Activated CD4-positive, alpha-beta T cell treated with anti-CD3 and anti-CD28 coated beads, Interleukin-2, amount 10 ng/mL, durations not matched to agents 24 days and 14 days (primary cell): ENCODE results near the gene CRHR2. TPM values are rescaled to one million over a fixed set of nuclear protein-coding genes. Genes with fewer than 3 reads are reported as not detected.

ENCODE experiments used
- DNase-seq: peaks from one replicate; pipeline ENCODE4 v3.0.0; 2022
- H3K27ac Mint-ChIP-seq: one replicate; pipeline ENCODE4 v1.8.0; 2022; ENCODE audit warnings: mild to moderate bottlenecking, mixed read lengths
- H3K27me3 Mint-ChIP-seq: one replicate; pipeline ENCODE4 v1.8.0; 2022; ENCODE audit warnings: mixed read lengths
- H3K36me3 Mint-ChIP-seq: one replicate; pipeline ENCODE4 v1.8.0; 2022; ENCODE audit warnings: low read depth, mild to moderate bottlenecking, mixed read lengths
- H3K4me1 Mint-ChIP-seq: one replicate; pipeline ENCODE4 v1.8.0; 2021; ENCODE audit warnings: mixed read lengths
- H3K4me3 Mint-ChIP-seq: one replicate; pipeline ENCODE4 v1.8.0; 2022; ENCODE audit warnings: mild to moderate bottlenecking, moderate library complexity, mixed read lengths
- H3K9me3 Mint-ChIP-seq: one replicate; pipeline ENCODE4 v1.8.0; 2021; ENCODE audit warnings: mixed read lengths
- intact Hi-C: fragments of 100-400 bp; cut with micrococcal nuclease; formaldehyde crosslinking; loops from one replicate; pipeline ENCODE4 v1.15.1; 2023
- total RNA-seq: library from RNA; stranded (reverse); gene quantifications from 2 replicates; pipeline ENCODE4 v1.2.3, GENCODE V29; 2022

The CRHR2 gene
- total RNA-seq, 1 donor from 2014 or later = not detected

GRCh38 chr7:30662431-30662939 is 19.8 kb downstream of the CRHR2 start:
- Mint-ChIP-seq H3K4me1 (no peaks in the 10 kb centered on the region), H3K36me3 (no peaks in the 10 kb centered on the region), H3K9me3 (no peaks in the 10 kb centered on the region), H3K27ac (no peak overlapping the region), H3K4me3 (no peak overlapping the region), H3K27me3 (no peaks in the 10 kb centered on the region)
- no peak for DNase-seq
- intact Hi-C loops = no loop called here

DNA sequence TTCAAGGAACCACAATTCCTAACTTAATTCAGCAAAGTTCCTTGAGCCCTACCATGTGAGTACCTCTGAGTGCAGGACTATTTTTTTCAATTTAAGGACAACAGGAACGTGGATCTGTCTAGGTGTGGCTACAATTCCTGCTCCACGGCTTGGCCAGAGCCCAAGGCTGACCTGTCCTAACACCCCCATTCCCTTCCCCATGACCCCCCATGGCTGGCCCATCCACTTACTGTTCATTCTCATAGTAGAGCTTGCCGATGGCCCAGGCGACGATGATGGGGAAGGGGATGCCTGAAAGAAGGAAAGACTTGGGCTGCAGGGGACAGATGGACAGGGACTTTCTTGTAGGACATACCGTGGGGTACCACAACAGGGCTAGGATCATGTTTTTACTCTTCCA is 20.3 kb downstream of the CRHR2 start:
- Mint-ChIP-seq H3K4me3 (no peak overlapping the region), H3K9me3 (no peaks in the 10 kb centered on the region), H3K4me1 (no peaks in the 10 kb centered on the region), H3K27me3 (no peaks in the 10 kb centered on the region), H3K36me3 (no peaks in the 10 kb centered on the region), H3K27ac (no peak overlapping the region)
- no peak for DNase-seq
- intact Hi-C loops = no loop called here

- Mint-ChIP-seq H3K4me1 (no peaks in the 10 kb centered on the region), H3K27ac (no peak overlapping the region), H3K4me3 (no peak overlapping the region), H3K9me3 (no peaks in the 10 kb centered on the region), H3K27me3 (no peaks in the 10 kb centered on the region), H3K36me3 (no peaks in the 10 kb centered on the region)
- intact Hi-C loops = no loop called here
- no peak for DNase-seq
Observed at GRCh38 chr7:30660331-30661255, 21.7 kb downstream of the CRHR2 start.

GRCh38 chr7:30659312-30659711 is 22.9 kb downstream of the CRHR2 start:
- Mint-ChIP-seq H3K4me1 (no peaks in the 10 kb centered on the region), H3K9me3 (no peaks in the 10 kb centered on the region), H3K27ac (no peak overlapping the region), H3K4me3 (no peak overlapping the region), H3K27me3 (no peaks in the 10 kb centered on the region), H3K36me3 (no peaks in the 10 kb centered on the region)
- DNase-seq = no peak
- intact Hi-C loops = no loop called here

DNA sequence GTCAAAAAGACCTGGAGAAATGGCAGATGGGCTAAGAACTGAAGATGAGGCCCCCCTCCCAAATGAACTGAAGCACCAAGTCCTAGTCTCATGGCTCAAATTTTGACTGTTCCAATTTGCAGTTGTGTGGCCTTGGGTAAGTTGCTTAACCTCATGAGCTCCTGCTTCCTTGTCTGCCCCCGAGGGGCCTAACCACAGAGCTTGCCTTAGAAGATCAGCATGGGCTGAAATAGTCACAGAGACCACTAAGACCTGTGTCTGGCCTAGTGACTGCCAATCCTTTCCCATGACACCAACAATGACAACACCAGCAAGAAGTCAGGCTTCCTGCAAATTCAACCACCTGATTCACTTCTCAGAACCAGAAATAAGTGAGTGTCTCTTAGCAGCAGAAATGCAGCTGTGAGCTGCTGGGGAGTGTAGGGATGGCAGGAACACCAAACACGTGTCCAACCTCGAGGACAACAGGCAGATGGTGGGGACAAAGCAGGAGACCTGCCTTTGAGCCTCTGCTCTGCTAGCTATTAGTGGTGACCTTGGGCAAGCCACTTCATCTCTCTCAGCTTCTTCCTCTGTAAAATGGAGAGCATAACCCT is 23.7 kb downstream of the CRHR2 start:
- Mint-ChIP-seq H3K4me3 (no peak overlapping the region), H3K9me3 (no peaks in the 10 kb centered on the region), H3K27ac (no peak overlapping the region), H3K4me1 (no peaks in the 10 kb centered on the region), H3K36me3 (no peaks in the 10 kb centered on the region), H3K27me3 (no peaks in the 10 kb centered on the region)
- intact Hi-C loops = no loop called here
- no peak for DNase-seq

- H3K36me3 Mint-ChIP-seq = no peaks in the 10 kb centered on the region
- no peak overlapping the region for H3K27ac Mint-ChIP-seq
- intact Hi-C loops = no loop called here
- H3K9me3 Mint-ChIP-seq = no peaks in the 10 kb centered on the region
- no peak for DNase-seq
- H3K27me3 Mint-ChIP-seq = no peaks in the 10 kb centered on the region
- no peaks in the 10 kb centered on the region for H3K4me1 Mint-ChIP-seq
- H3K4me3 Mint-ChIP-seq = no peak overlapping the region
Observed at GRCh38 chr7:30657131-30657530, 25.1 kb downstream of the CRHR2 start.

GRCh38 chr7:30656006-30656957 is 26.0 kb downstream of the CRHR2 start:
- Mint-ChIP-seq H3K4me3 (no peak overlapping the region), H3K27ac (no peak overlapping the region), H3K36me3 (no peaks in the 10 kb centered on the region), H3K4me1 (no peaks in the 10 kb centered on the region), H3K9me3 (no peaks in the 10 kb centered on the region), H3K27me3 (no peaks in the 10 kb centered on the region)
- intact Hi-C loops = no loop called here
- DNase-seq = no peak

GRCh38 chr7:30655096-30655970 is 26.9 kb downstream of the CRHR2 start:
- intact Hi-C loops = no loop called here
- no peaks in the 10 kb centered on the region for H3K4me1 Mint-ChIP-seq
- no peaks in the 10 kb centered on the region for H3K36me3 Mint-ChIP-seq
- H3K9me3 Mint-ChIP-seq = no peaks in the 10 kb centered on the region
- H3K4me3 Mint-ChIP-seq = no peak overlapping the region
- no peak overlapping the region for H3K27ac Mint-ChIP-seq
- no peaks in the 10 kb centered on the region for H3K27me3 Mint-ChIP-seq
- no peak for DNase-seq

DNA sequence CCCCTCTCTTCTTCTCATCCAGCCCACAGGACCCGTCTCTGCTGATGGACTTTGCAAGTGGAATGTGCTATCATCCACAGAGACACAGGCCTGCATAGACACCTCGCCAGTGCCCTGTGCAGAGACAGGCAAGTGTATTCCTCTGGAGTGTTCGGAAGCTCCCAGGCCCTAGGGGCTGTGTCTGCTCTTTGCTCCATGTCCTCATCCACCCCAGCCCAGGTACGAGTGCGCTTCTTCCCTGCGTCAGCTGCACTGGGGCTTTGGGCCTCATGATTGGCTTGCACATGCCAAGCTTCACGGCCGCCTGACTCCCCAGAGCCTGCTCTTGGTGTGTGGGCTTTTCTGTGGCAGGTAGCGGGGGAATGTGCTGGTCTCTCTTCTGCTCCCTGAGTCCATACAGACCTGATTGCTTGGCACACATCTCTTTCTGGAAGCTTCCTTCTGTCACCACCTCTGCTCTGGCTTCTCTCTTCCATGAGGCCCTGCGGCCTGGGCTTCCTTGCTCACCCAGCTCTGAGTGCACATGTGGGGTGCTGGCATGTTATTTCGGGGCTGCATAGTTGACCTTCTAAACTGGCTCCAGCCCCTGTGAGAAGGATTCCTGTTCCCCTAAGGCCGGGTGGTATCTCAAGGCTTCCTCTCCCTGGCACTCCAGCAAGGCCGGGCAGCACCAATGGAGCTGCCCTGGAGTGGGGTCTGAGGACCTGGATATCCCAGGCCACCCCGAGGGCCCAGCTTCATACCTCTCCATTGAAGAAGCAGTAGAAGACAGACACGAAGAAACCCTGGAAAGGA is 27.8 kb downstream of the CRHR2 start:
- no peaks in the 10 kb centered on the region for H3K27me3 Mint-ChIP-seq
- H3K36me3 Mint-ChIP-seq = no peaks in the 10 kb centered on the region
- H3K27ac Mint-ChIP-seq = no peak overlapping the region
- intact Hi-C loops = no loop called here
- H3K4me3 Mint-ChIP-seq = no peak overlapping the region
- no peaks in the 10 kb centered on the region for H3K4me1 Mint-ChIP-seq
- DNase-seq = no peak
- no peaks in the 10 kb centered on the region for H3K9me3 Mint-ChIP-seq

DNA sequence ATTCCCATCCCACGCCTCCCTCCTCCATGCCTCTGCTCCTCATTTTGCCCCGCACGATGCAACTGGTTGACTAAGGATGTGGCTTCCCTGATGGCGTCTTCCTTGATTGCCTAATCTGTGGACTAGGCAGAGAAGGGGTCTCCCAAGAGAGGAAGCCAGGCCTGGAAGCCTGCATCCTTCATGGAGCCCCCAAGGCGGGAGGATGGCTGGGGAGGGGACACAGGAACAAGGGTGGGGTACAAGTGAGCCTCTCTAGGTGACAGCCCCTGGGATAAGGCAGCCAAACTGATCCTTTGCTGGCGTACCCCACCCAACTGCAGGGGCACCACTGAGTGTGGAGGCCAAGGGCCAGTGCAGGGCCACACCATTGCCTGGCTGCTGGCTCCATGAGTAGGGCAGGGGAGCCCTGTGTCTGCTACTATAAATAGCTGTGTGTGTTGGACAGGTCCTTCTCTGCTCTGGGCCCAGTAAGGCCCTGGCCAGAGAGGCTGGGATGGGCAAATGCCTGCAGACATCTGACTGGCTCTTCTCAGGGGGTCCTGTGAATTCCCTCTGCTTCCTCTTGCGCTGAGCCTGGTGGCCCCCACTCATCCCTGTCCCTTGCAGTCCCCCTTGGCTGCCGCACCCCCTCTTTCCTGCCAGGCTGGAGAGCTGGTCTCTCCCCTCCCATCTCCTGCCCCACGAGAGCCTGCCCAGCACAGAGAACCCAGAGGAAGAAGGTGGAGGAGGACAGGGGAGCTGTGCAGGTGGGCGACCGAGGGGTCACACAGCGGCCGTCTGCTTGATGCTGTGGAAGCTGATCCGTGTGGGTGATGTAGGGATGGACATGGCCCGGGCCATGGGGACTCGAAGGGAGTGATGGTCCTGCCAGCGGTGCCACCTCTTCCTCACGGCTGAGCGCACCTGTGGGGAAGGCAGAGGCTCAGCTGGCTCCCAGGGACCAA is 29.3 kb downstream of the CRHR2 start:
- H3K9me3 Mint-ChIP-seq = no peaks in the 10 kb centered on the region
- no peak for DNase-seq
- H3K27ac Mint-ChIP-seq = no peak overlapping the region
- intact Hi-C loops = no loop called here
- no peak overlapping the region for H3K4me3 Mint-ChIP-seq
- H3K4me1 Mint-ChIP-seq = no peaks in the 10 kb centered on the region
- no peaks in the 10 kb centered on the region for H3K36me3 Mint-ChIP-seq
- no peaks in the 10 kb centered on the region for H3K27me3 Mint-ChIP-seq

DNA sequence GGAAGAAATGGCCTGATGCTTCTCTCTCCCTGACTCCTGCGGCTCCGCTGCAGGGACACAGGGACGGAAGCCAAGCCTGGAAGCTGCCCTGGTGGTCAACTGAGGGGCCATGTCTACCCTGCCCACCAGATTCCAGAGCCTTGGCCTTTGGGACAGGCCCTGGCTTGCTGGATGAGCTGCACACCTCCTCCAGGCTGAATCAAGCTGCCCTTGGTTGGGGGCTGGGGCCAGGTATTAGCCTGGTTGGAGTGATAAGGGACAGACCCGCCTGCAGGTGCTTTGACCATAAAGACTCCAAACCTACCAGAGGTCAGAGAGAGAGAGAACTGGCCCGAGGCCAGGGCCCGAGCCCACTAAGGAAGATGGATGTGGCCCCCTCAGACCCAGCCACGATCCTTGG is 30.1 kb downstream of the CRHR2 start:
- Mint-ChIP-seq H3K27me3 (no peaks in the 10 kb centered on the region), H3K36me3 (no peaks in the 10 kb centered on the region), H3K4me3 (no peak overlapping the region), H3K9me3 (no peaks in the 10 kb centered on the region), H3K27ac (no peak overlapping the region), H3K4me1 (no peaks in the 10 kb centered on the region)
- intact Hi-C loops = no loop called here
- no peak for DNase-seq

GRCh38 chr7:30650421-30650808 is 31.8 kb downstream of the CRHR2 start:
- DNase-seq = no peak
- no peak overlapping the region for H3K4me3 Mint-ChIP-seq
- no peaks in the 10 kb centered on the region for H3K27me3 Mint-ChIP-seq
- H3K4me1 Mint-ChIP-seq = no peaks in the 10 kb centered on the region
- H3K36me3 Mint-ChIP-seq = peaks cover under 1% of the 10 kb centered on the region
- no peaks in the 10 kb centered on the region for H3K9me3 Mint-ChIP-seq
- intact Hi-C loops = no loop called here
- no peak overlapping the region for H3K27ac Mint-ChIP-seq
